Dermis lymphatic vessel endothelial cell (primary cell): ENCODE data around the gene SLC16A12. TPM values are rescaled to one million over a fixed set of nuclear protein-coding genes. Genes with fewer than 3 reads are reported as not detected.

ENCODE experiments used
- total RNA-seq: library from RNA; depleted of rRNA; stranded (reverse); fragments of >200 nt; gene quantifications from 2 replicates; pipeline ENCODE4 v1.2.1, GENCODE V29; 2014

The SLC16A12 gene, protein sequence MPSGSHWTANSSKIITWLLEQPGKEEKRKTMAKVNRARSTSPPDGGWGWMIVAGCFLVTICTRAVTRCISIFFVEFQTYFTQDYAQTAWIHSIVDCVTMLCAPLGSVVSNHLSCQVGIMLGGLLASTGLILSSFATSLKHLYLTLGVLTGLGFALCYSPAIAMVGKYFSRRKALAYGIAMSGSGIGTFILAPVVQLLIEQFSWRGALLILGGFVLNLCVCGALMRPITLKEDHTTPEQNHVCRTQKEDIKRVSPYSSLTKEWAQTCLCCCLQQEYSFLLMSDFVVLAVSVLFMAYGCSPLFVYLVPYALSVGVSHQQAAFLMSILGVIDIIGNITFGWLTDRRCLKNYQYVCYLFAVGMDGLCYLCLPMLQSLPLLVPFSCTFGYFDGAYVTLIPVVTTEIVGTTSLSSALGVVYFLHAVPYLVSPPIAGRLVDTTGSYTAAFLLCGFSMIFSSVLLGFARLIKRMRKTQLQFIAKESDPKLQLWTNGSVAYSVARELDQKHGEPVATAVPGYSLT
- total RNA-seq = under 0.01 TPM in 1 of 2 replicates, not detected in the other

DNA sequence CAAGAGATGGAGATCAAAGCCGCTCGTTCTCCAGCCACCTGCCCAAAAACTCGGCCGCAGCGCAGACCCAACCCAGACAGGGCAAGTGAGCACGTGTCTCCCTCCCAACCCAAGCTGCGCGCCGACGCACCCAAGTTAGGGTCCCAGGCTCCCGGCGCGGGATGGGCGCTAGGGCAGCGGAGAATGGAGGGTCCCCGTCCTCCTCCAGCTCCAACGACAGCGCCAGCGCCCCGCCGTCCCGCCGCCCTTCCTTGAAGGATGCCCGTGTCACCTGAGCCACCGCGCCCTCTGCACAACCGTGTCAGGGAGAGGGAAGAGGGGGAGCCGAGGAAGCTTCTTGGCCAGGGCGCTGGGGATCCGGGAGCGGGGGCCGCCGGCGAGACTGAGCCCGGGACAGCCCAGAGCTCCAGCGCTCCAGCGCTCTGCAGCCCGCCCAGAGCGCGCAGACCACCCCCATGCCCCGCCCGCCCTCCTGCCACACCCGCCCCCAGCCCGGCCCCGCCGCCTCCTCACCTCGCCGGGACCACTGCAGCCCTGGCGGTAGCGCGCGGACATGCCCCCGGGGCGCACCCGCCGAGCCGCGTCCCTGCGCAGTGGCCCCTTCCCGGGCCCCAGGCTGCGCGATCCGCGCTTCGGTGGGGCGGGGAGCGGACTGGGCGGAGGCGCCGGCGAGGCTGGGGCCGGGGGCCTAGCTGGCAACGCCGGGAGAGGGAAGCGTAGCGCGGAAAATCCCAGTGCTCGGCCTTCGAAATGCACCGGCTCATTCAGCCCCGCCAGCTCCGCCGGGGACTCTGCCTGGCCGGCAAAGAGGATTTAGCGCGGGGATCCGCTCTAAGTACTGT, at the start of gene SLC16A12:
TSS of gene SLC16A12 (minus strand) at position 424 of the 842 bp plus-strand sequence. CDS start 73,016 bp downstream, outside the sequence.

DNA sequence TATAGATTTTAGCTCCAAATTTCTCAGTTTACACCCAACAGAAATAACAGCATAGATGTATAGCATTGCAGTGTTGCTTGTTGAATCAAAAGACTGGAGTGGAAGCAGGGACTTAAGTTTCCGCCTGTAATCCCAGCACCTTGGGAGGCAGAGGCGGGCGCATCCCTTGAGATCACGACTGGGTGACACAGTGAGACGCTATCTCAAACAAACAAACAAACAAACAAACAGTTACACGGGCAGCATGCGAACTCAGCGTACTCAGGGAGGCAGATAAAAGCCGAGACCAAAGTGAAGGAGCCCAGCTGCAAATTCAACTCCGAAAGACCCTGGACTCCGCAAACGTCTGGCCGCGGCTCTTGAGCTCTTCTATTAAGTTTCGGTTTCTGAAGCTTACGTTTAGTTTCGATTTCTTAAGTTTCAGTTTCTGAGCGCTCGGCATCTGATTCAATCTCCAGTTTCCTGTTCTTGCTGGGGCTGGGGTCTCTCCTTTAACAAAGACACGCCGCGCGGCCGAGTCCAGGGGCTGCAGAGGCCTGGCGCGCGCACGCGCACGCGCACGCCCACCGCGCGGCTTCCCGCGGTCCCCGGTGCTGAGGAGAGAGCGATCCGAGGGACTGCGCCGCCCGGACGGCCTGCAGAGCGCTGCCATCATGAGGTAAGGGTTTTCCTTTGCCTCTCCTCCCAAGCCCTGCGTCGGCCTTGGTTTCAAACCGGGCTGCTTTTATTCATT, 121.1 kb downstream of the SLC16A12 start, which contains the start of gene IFIT5:
TSS of gene IFIT5 (plus strand) at position 423 of the 733 bp plus-strand sequence. CDS start at position 654, 231 bp downstream.

DNA sequence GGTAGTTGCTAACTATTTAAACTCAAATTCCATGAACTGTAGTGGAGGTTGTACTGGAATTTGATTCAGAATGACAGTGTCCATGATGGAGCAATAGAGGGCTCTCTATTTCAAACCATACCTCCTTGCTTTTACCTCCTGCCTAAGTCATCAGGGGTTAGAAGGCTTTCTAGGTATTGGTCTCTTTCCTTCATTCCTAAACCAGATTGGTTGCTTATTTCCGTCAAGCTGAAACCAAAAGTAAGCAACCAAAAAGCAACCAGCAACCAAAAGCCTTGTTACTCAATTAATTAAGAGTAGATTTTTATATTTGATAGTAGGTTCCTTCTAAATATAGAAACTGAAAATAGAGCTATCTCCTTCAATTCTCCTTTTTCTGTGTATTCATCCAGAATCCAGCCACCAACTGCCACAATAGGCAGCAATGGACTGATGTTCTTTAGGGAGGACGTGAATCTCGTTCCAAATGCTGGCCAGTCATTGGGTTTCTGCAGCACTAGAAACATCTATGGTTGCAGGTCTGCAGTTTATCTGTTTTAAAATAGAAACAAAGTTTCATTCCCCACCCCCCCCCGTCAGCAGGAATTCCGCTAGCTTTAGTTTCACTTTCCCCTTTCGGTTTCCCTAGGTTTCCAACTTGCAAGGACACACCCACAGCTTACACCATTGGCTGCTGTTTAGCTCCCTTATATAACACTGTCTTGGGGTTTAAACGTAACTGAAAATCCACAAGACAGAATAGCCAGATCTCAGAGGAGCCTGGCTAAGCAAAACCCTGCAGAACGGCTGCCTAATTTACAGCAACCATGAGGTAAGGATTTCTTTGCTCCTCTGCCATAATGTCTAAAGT, 143.3 kb downstream of the SLC16A12 start, which contains the start of gene IFIT1:
TSS of gene IFIT1 (plus strand) at position 717 of the 850 bp plus-strand sequence. CDS start at position 807, 90 bp downstream.

Other genes starting within 250 kb of the SLC16A12 start
- 8.9 and 25.2 TPM in 2 replicates for gene IFIT2, start 233.5 kb downstream of the SLC16A12 start, total RNA-seq
- 11.2 and 18.7 TPM in 2 replicates for gene IFIT3, start 207.6 kb downstream of the SLC16A12 start, total RNA-seq
- gene IFIT1B, start 157.5 kb downstream of the SLC16A12 start, total RNA-seq = not detected in 2 replicates
- 0.77 and 1.5 TPM in 2 replicates for gene IFIT1, start 143.0 kb downstream of the SLC16A12 start, total RNA-seq
- gene IFIT5, start 121.0 kb downstream of the SLC16A12 start, total RNA-seq = 13.4 and 14.0 TPM in 2 replicates
- gene PANK1, start 109.6 kb upstream of the SLC16A12 start, total RNA-seq = 1.8 and 2.4 TPM in 2 replicates
- gene KIF20B, start 166.0 kb upstream of the SLC16A12 start, total RNA-seq = 3.0 and 3.7 TPM in 2 replicates